H1 (cell line): ENCODE data around the gene IFT122. TPM values are rescaled to one million over a fixed set of nuclear protein-coding genes. Genes with fewer than 3 reads are reported as not detected.

Source experiments
- CTCF ChIA-PET: fragments of 300-600 bp; sonication (Branson Sonifier 250); formaldehyde crosslinking; loops from one replicate; lab custom pipeline; 2021; ENCODE audit not compliant: partially characterized antibody; lab: Charles Lee
- POLR2A ChIA-PET: fragments of 300-600 bp; sonication (Branson Sonifier 250); formaldehyde crosslinking; loops from one replicate; lab custom pipeline; 2021; ENCODE audit warnings: inconsistent platforms; ENCODE audit not compliant: partially characterized antibody; lab: Charles Lee
- DNase-seq, 2 experiments: peaks; one replicate each; pipeline versions ENCODE4 v3.0.0 to v3.0.0-alpha.2; 2010 to 2022; ENCODE audit warnings: low spot score in 2 of 2, low read depth in 1 of 2, mixed read lengths in 1 of 2
- FAIRE-seq: peaks from 2 replicates; lab custom pipeline; 2011; peaks lifted over from hg19 to GRCh38; lab: Jason Lieb, UNC
- H2AFZ ChIP-seq: 2 replicates; pipeline ENCODE4 v1.8.1; 2012; ENCODE audit warnings: low read length, inconsistent platforms
- H2AK5ac ChIP-seq: 2 replicates; pipeline ENCODE4 v1.6.1; 2013; ENCODE audit warnings: low read depth, low read length
- H2BK120ac ChIP-seq: replicated peaks from 2 replicates; pipeline ENCODE3; 2013; ENCODE audit warnings: low read depth, low read length, inconsistent platforms
- H2BK12ac ChIP-seq: 2 replicates; pipeline ENCODE4 v1.6.1; 2013; ENCODE audit warnings: low read depth, low read length
- H2BK15ac ChIP-seq: 2 replicates; pipeline ENCODE4 v1.6.1; 2013; ENCODE audit warnings: low read length
- H2BK20ac ChIP-seq: 2 replicates; pipeline ENCODE4 v1.6.1; 2013; ENCODE audit warnings: low read length
- H2BK5ac ChIP-seq: 2 replicates; pipeline ENCODE4 v1.6.1; 2013; ENCODE audit warnings: low read depth, low read length
- H3K14ac ChIP-seq: 2 replicates; pipeline ENCODE4 v1.6.1; 2013; ENCODE audit warnings: inconsistent platforms; ENCODE audit not compliant: insufficient read length
- H3K18ac ChIP-seq: 2 replicates; pipeline ENCODE4 v1.6.1; 2013; ENCODE audit warnings: low read length; ENCODE audit errors: extremely low read depth
- H3K23ac ChIP-seq: 2 replicates; pipeline ENCODE4 v1.6.1; 2013; ENCODE audit warnings: inconsistent platforms; ENCODE audit not compliant: insufficient read length
- H3K23me2 ChIP-seq: 2 replicates; pipeline ENCODE4 v1.6.1; 2013; ENCODE audit warnings: low read depth, low read length
- H3K27ac ChIP-seq: 2 replicates; pipeline ENCODE4 v1.6.1; 2011; ENCODE audit warnings: low read depth, low read length, inconsistent platforms
- H3K27me3 ChIP-seq, 4 experiments: replicated peaks in 1 of 4; 1 replicate in 1 of 4; 2 replicates in 3 of 4; pipeline versions ENCODE4 v1.6.1 to v1.8.1; 2011 to 2013; ENCODE audit warnings: low read length in 3 of 4, mild to moderate bottlenecking in 3 of 4, inconsistent platforms in 2 of 4, mixed read lengths in 2 of 4, moderate library complexity in 1 of 4; ENCODE audit not compliant: control insufficient read depth in 3 of 4, insufficient read depth in 3 of 4; ENCODE audit errors: extremely low read depth in 1 of 4
- H3K36me3 ChIP-seq, 4 experiments: 2 replicates each; pipeline versions ENCODE4 v1.6.1 to v1.8.1; 2011 to 2013; ENCODE audit warnings: mild to moderate bottlenecking in 4 of 4, low read length in 3 of 4, moderate library complexity in 2 of 4, control low read depth in 1 of 4, inconsistent platforms in 1 of 4; ENCODE audit not compliant: insufficient read depth in 4 of 4, control insufficient read depth in 2 of 4
- H3K4ac ChIP-seq: replicated peaks from 2 replicates; pipeline ENCODE3; 2013; ENCODE audit warnings: low read length, low read depth, mixed read lengths, inconsistent platforms; ENCODE audit not compliant: insufficient read length
- H3K4me1 ChIP-seq, 4 experiments: replicated peaks in 1 of 4; 1 replicate in 1 of 4; 2 replicates in 3 of 4; pipeline versions ENCODE4 v1.6.1 to v1.8.1; 2011 to 2013; ENCODE audit warnings: low read length in 3 of 4, inconsistent platforms in 2 of 4, mixed read lengths in 1 of 4; ENCODE audit not compliant: insufficient read depth in 4 of 4, control insufficient read depth in 3 of 4
- H3K4me2 ChIP-seq, 2 experiments: 2 replicates each; pipeline versions ENCODE4 v1.6.1 to v1.8.1; 2011 to 2013; ENCODE audit warnings: low read depth in 2 of 2, low read length in 2 of 2, control low read depth in 1 of 2, inconsistent platforms in 1 of 2, mild to moderate bottlenecking in 1 of 2; ENCODE audit not compliant: insufficient read depth in 1 of 2
- H3K4me3 ChIP-seq, 4 experiments: fragments of 200-600, 300-600 bp in 1 of 4; sonication (generic), shearing (Covaris generic), sonication (Bioruptor Twin) in 1 of 4; 2 replicates each; pipeline versions ENCODE4 v1.5.1 to v1.8.1; 2011 to 2016; ENCODE audit warnings: low read length in 4 of 4, low read depth in 3 of 4, control low read depth in 2 of 4, inconsistent platforms in 2 of 4, mild to moderate bottlenecking in 2 of 4, mixed read lengths in 1 of 4, moderate library complexity in 1 of 4; ENCODE audit not compliant: insufficient read depth in 2 of 4; ENCODE audit errors: extremely low read depth in 1 of 4
- H3K56ac ChIP-seq: replicated peaks from 2 replicates; pipeline ENCODE3; 2013; ENCODE audit warnings: low read depth, mild to moderate bottlenecking, mixed read lengths, low read length, inconsistent platforms; ENCODE audit not compliant: insufficient read length
- H3K79me1 ChIP-seq: 2 replicates; pipeline ENCODE4 v1.6.1; 2013; ENCODE audit warnings: low read depth, low read length, control low read depth
- H3K79me2 ChIP-seq, 2 experiments: 2 replicates each; pipeline versions ENCODE4 v1.6.1 to v1.8.1; 2012 to 2013; ENCODE audit warnings: low read length in 2 of 2, mild to moderate bottlenecking in 2 of 2, inconsistent platforms in 1 of 2; ENCODE audit not compliant: insufficient read depth in 2 of 2, control insufficient read depth in 1 of 2
- H3K9ac ChIP-seq, 4 experiments: replicated peaks in 1 of 4; 1 replicate in 1 of 4; 2 replicates in 3 of 4; pipeline versions ENCODE4 v1.6.1 to v1.8.1; 2011 to 2013; ENCODE audit warnings: low read depth in 3 of 4, low read length in 3 of 4, control low read depth in 2 of 4, mild to moderate bottlenecking in 2 of 4, moderate library complexity in 2 of 4, inconsistent platforms in 1 of 4; ENCODE audit errors: extremely low read depth in 1 of 4
- H3K9me3 ChIP-seq, 2 experiments: 2 replicates each; pipeline versions ENCODE4 v1.6.1 to v1.8.1; 2012 to 2013; ENCODE audit warnings: mild to moderate bottlenecking in 2 of 2, moderate library complexity in 2 of 2, control low read depth in 1 of 2, inconsistent platforms in 1 of 2, low read depth in 1 of 2, low read length in 1 of 2, mixed read lengths in 1 of 2; ENCODE audit not compliant: insufficient read depth in 2 of 2
- H4K20me1 ChIP-seq, 2 experiments: replicated peaks in 1 of 2; 2 replicates each; pipeline versions ENCODE3 to v1.8.1; 2011 to 2013; ENCODE audit warnings: inconsistent platforms in 2 of 2, low read length in 2 of 2, mild to moderate bottlenecking in 1 of 2; ENCODE audit not compliant: insufficient read depth in 2 of 2, control insufficient read depth in 1 of 2
- H4K5ac ChIP-seq: 2 replicates; pipeline ENCODE4 v1.6.1; 2013; ENCODE audit warnings: low read length, low read depth, mixed read lengths, inconsistent platforms; ENCODE audit not compliant: insufficient read length
- H4K8ac ChIP-seq: 2 replicates; pipeline ENCODE4 v1.8.0; 2013; ENCODE audit warnings: mild to moderate bottlenecking, moderate library complexity, low read length, inconsistent platforms; ENCODE audit not compliant: insufficient read depth; ENCODE audit errors: extremely low read depth
- H4K91ac ChIP-seq: replicated peaks from 2 replicates; pipeline ENCODE3; 2013; ENCODE audit warnings: low read length, mixed read lengths, inconsistent platforms; ENCODE audit not compliant: insufficient read length
- WGBS, 2 experiments: shearing (Covaris generic) in 1 of 2; methylation state at CpG; one replicate each; pipeline versions ENCODE4 v1.1.6 to v1.1.7; 2013 to 2015; ENCODE audit warnings: low lambda C conversion rate in 2 of 2, mixed read lengths in 2 of 2, inconsistent platforms in 1 of 2, low coverage in 1 of 2, missing lambda C conversion rate in 1 of 2; ENCODE audit not compliant: insufficient replicate concordance in 2 of 2, insufficient coverage in 1 of 2, insufficient read length in 1 of 2; ENCODE audit errors: extremely low coverage in 1 of 2, missing lambda C conversion rate in 1 of 2; 5-methylcytosine and 5-hydroxymethylcytosine counted together
- polyA plus RNA-seq, 7 experiments: library from polyadenylated mRNA; depleted of rRNA in 3 of 7; stranded (reverse) in 5 of 7; unstranded in 2 of 7; fragments of >200 nt in 5 of 7; fragments of 200-250 nt in 2 of 7; gene quantifications; 1 replicate in 5 of 7; 2 replicates in 1 of 7; 4 replicates in 1 of 7; pipeline versions ENCODE4 v1.2.1 to v1.2.3, GENCODE V29; 2011 to 2013; ENCODE audit warnings: missing spikeins in 2 of 7, mixed read lengths in 2 of 7
- total RNA-seq: library from RNA; stranded (reverse); fragmentation: NEBNext Ultra II Directional; extraction: Animal tissue kit (Norgen Biotek cat#: 25700); gene quantifications from 2 replicates; pipeline ENCODE4 v1.2.1, GENCODE V29; 2021

Gene IFT122
- total and polyA plus RNA-seq, 2 of the 8 experiments (the other 6 are each of a cell fraction or from before 2014, with no cell fraction given) = 23.7 to 25.1 TPM

GRCh38 chr3:129415830-129416229 lies 24.2 kb upstream of the IFT122 start:
- CTCF ChIA-PET = interaction anchor here (1.0 kb wide), 2 partner anchors 10 to 64 kb away, joined by 4 read pairs; no protein-coding TSS in a partner anchor
- no peak overlapping the region for H3K23ac ChIP-seq
- H2AFZ ChIP-seq = no peak overlapping the region
- H2BK20ac ChIP-seq = no peak overlapping the region
- peaks cover 0 to 5% (median 0%) of the 10 kb centered on the region in 4 experiments; a peak in 2 of 7 replicates for H3K27me3 ChIP-seq
- H2BK12ac ChIP-seq = no peak overlapping the region
- H3K4me3 ChIP-seq = no peak overlapping the region
- 76% methylated on average over 6 of the region's 6 CpGs; no CpG with 5 or more reads in 1 of the 2 experiments for WGBS, 2 experiments
- H2BK5ac ChIP-seq = no peak overlapping the region
- no peak for DNase-seq
- no peak overlapping the region for H3K9ac ChIP-seq
- no peak overlapping the region for H2BK120ac ChIP-seq
- no peaks in the 10 kb centered on the region; a peak in 1 of 8 replicates for H3K36me3 ChIP-seq
- no peak overlapping the region for H4K91ac ChIP-seq
- no peak overlapping the region for H4K8ac ChIP-seq
- POLR2A ChIA-PET = no interaction called here
- no peak overlapping the region for H2BK15ac ChIP-seq
- no peak overlapping the region for H2AK5ac ChIP-seq
- H3K4me2 ChIP-seq = no peak overlapping the region
- no peaks in the 10 kb centered on the region for H3K79me2 ChIP-seq
- no peak overlapping the region for H3K27ac ChIP-seq
- H4K20me1 ChIP-seq = peaks cover 0 to 3% of the 10 kb centered on the region in 2 experiments
- no peak overlapping the region for H3K18ac ChIP-seq
- no peak for FAIRE-seq
- no peaks in the 10 kb centered on the region for H3K9me3 ChIP-seq
- H3K56ac ChIP-seq = no peak overlapping the region
- no peak overlapping the region for H3K14ac ChIP-seq
- no peak overlapping the region for H3K4ac ChIP-seq
- H3K4me1 ChIP-seq = no peaks in the 10 kb centered on the region; a peak in 1 of 7 replicates
- H3K23me2 ChIP-seq = no peaks in the 10 kb centered on the region
- H3K79me1 ChIP-seq = no peaks in the 10 kb centered on the region
- H4K5ac ChIP-seq = no peak overlapping the region
